GM10266 (cell line): ENCODE results near the gene TMEM164.

Experiments
- DNase-seq: peaks from one replicate; pipeline ENCODE4 v3.0.0; 2012; ENCODE audit errors: extremely low spot score
- CTCF ChIP-seq: IDR thresholded peaks from 2 replicates; pipeline ENCODE4 v1.5.1; 2012; ENCODE audit warnings: mild to moderate bottlenecking, low read depth; ENCODE audit not compliant: control insufficient read depth, insufficient read depth; ENCODE audit errors: missing control alignments

The TMEM164 gene

GRCh38 chrX:110163488-110163887 lies 160.6 kb downstream of the TMEM164 start:
- TF ChIP-seq CTCF: no peak
- DNase-seq: no peak

- DNase-seq: peak; percentile 15
- peak; percentile 59 for TF ChIP-seq CTCF
These were observed 165.1 kb downstream of the TMEM164 start for GRCh38 chrX:110167952-110168451.

GRCh38 chrX:110168585-110168984 lies 165.7 kb downstream of the TMEM164 start:
- TF ChIP-seq CTCF: no peak
- no peak for DNase-seq

GRCh38 chrX:110170029-110170428 lies 167.1 kb downstream of the TMEM164 start:
- TF ChIP-seq CTCF: no peak
- DNase-seq: no peak

DNA sequence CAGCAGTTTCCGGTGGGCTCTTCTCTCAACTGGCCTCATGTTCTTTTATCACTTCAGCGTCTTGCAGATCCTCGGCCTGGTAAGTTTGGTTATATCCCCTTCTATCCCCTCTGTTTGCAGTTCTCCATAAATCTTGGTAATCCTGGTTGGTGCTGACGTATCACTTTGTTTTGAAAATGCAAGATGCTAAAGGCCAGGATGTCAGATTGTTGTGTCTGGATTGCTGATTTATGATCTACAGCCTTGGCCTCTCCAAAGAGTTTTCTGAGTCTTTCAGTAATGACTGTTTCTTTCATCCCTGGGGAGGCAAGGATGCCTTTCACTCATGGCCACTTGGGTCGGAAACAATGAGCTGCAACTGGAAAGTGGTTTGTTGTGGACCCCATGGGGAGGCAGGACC lies 168.5 kb downstream of the TMEM164 start:
- TF ChIP-seq CTCF: no peak
- DNase-seq: no peak

GRCh38 chrX:110172215-110172614 lies 169.3 kb downstream of the TMEM164 start:
- DNase-seq: peak; percentile 51
- no peak for TF ChIP-seq CTCF

DNA sequence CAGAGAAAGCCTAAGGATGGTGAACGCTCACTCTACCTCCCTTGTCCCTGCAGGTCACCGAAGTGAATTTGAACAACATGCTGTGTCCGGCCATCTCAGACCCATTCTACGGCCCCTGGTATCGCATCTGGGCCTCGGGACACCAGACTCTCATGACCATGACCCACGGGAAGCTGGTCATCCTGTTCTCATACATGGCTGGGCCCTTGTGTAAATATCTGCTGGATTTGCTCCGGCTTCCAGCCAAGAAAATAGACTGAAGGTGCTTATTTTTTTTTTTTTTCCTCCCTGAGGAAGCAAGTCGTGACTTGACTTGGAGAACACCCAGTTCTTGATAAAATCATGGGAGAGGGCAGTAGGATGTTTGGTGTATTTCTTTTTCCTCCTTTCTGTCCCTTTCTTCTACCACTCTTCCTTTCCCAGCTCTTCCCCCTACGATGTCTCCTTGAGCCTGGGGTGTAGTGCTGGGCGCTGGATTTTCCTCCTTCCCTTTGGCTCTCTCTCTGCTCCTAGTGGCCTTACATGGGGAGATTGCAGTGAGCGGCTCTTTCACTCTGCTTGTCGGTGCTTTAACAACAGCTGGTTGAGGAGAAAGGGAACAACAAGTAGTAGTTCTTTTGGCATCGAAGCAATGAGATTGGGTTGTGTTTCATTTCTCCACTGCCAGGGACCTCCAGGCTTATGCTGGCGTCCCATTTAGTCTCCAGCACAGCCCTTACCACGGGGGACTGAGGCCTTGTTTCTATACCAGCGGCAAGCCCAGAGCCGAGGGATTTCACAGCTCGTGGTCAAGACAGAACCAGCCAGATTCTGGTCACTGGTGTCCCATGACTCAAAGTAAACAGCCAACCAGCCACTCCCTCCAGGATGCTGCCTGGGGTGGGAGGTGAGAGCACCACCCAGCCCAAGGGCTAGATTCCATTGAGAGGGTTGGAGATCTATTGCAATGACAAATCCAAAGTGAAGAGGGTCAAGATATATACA lies 170.6 kb downstream of the TMEM164 start:
- no peak for DNase-seq
- TF ChIP-seq CTCF: no peak
